NB4 (cell line): Measurements from ENCODE around the gene ANKRD33B.

Experiments used
- MYC ChIP-seq: IDR thresholded peaks from 2 replicates; pipeline ENCODE4 v1.6.1; 2011; ENCODE audit warnings: low read depth, low read length
- POLR2A ChIP-seq: IDR thresholded peaks from 2 replicates; pipeline ENCODE4 v1.6.1; 2011; ENCODE audit warnings: mild to moderate bottlenecking; ENCODE audit not compliant: insufficient read length; ENCODE audit errors: extremely low read depth
- TF ChIP-seq, protein P1 (sequence below): IDR thresholded peaks from one replicate; pipeline ENCODE4 v1.5.1; 2012; ENCODE audit warnings: low read depth, low read length
- TF ChIP-seq, protein P2 (sequence below): IDR thresholded peaks from 2 replicates; pipeline ENCODE4 v1.6.1; 2011; ENCODE audit warnings: low read depth, low read length

DNA sequence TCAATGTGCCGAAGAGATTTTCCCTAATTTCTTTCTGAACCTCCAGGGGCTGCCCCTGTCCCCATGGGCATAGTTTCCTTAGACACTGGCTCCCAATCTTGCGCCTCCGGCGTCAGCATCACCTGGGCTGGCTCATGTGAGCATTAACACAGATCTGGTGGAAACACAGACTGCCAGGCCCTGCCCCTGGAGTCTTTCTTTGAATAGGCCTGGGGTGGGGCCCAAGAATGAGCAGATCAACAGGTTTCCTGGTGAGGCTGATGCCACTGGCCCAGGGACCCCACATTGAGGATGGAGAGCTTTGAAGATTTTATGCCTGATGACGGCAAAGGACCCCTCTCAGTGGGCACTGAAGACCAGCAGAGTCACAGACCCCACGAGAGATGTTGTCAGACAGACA, 60.8 kb downstream of the ANKRD33B start:
- TF ChIP-seq, protein P1, sequence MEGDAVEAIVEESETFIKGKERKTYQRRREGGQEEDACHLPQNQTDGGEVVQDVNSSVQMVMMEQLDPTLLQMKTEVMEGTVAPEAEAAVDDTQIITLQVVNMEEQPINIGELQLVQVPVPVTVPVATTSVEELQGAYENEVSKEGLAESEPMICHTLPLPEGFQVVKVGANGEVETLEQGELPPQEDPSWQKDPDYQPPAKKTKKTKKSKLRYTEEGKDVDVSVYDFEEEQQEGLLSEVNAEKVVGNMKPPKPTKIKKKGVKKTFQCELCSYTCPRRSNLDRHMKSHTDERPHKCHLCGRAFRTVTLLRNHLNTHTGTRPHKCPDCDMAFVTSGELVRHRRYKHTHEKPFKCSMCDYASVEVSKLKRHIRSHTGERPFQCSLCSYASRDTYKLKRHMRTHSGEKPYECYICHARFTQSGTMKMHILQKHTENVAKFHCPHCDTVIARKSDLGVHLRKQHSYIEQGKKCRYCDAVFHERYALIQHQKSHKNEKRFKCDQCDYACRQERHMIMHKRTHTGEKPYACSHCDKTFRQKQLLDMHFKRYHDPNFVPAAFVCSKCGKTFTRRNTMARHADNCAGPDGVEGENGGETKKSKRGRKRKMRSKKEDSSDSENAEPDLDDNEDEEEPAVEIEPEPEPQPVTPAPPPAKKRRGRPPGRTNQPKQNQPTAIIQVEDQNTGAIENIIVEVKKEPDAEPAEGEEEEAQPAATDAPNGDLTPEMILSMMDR: no peak
- TF ChIP-seq POLR2A (no peak), MYC (no peak)
- TF ChIP-seq, protein P2, sequence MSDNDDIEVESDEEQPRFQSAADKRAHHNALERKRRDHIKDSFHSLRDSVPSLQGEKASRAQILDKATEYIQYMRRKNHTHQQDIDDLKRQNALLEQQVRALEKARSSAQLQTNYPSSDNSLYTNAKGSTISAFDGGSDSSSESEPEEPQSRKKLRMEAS: no peak
